Gastroesophageal sphincter (tissue), 3 donors: Measurements from ENCODE around the gene BOLA2B.

Experiments used
- EP300 ChIP-seq: sonication (generic); formaldehyde crosslinking; IDR thresholded peaks from one replicate; pipeline ENCODE4 v1.6.1; 2017; ENCODE audit warnings: antibody characterized with exemption, mild to moderate bottlenecking
- POLR2A ChIP-seq, 2 donors: fragments of 450-650 bp; IDR thresholded peaks; one replicate each; pipeline ENCODE4 v1.6.1; 2017; ENCODE audit warnings: antibody characterized with exemption in 2 of 2, mild to moderate bottlenecking in 2 of 2, moderate library complexity in 1 of 2
- POLR2AphosphoS5 ChIP-seq: sonication (generic); formaldehyde crosslinking; IDR thresholded peaks from one replicate; pipeline ENCODE4 v1.6.1; 2017; ENCODE audit warnings: antibody characterized with exemption
- TF ChIP-seq, protein P1 (sequence below), 4 experiments: fragments of 200-600 bp in 2 of 4; fragments of 450-650 bp in 2 of 4; sonication (generic) in 1 of 4; IDR thresholded peaks; one replicate each; pipeline ENCODE4 v1.5.1; 2017 to 2019; ENCODE audit warnings: antibody characterized with exemption in 4 of 4, mild to moderate bottlenecking in 2 of 4, moderate library complexity in 2 of 4

DNA sequence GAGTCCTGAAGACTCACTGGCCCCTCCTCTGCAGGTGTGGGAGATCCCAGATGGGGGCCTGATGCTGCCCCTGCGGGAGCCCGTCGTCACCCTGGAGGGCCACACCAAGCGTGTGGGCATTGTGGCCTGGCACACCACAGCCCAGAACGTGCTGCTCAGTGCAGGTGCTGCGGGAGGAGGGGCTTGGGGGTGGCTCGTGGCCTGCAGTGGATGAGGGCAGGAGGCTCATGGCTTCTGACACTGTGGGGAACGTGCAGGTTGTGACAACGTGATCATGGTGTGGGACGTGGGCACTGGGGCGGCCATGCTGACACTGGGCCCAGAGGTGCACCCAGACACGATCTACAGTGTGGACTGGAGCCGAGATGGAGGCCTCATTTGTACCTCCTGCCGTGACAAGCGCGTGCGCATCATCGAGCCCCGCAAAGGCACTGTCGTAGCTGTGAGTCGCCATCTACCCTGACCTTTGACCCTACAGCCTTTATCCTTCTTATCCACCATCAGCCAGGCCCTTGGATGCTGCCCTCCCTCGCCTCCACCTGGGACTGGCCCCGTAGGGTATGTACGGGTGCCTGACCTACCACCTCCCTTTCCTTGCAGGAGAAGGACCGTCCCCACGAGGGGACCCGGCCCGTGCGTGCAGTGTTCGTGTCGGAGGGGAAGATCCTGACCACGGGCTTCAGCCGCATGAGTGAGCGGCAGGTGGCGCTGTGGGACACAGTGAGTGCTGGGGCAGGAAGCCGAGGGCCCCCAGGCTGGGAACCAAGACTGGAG is 6.5 kb downstream of the BOLA2B start:
- TF ChIP-seq, protein P1, sequence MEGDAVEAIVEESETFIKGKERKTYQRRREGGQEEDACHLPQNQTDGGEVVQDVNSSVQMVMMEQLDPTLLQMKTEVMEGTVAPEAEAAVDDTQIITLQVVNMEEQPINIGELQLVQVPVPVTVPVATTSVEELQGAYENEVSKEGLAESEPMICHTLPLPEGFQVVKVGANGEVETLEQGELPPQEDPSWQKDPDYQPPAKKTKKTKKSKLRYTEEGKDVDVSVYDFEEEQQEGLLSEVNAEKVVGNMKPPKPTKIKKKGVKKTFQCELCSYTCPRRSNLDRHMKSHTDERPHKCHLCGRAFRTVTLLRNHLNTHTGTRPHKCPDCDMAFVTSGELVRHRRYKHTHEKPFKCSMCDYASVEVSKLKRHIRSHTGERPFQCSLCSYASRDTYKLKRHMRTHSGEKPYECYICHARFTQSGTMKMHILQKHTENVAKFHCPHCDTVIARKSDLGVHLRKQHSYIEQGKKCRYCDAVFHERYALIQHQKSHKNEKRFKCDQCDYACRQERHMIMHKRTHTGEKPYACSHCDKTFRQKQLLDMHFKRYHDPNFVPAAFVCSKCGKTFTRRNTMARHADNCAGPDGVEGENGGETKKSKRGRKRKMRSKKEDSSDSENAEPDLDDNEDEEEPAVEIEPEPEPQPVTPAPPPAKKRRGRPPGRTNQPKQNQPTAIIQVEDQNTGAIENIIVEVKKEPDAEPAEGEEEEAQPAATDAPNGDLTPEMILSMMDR (IDR thresholded peaks at IDR 0.05) = peak in 3 of 4 experiments; percentile 49 to 67 (median 57)
- no peak for TF ChIP-seq POLR2A (IDR thresholded peaks at IDR 0.05)
- no peak for TF ChIP-seq POLR2AphosphoS5
- TF ChIP-seq EP300 = no peak
